GM12864 (cell line): ENCODE measurements around the gene PDE4D.

Source experiments
- DNase-seq: peaks from one replicate; pipeline ENCODE4 v3.0.0-alpha.2; 2011; ENCODE audit warnings: low read depth
- H3K4me3 ChIP-seq: 2 replicates; pipeline ENCODE4 v1.5.1; 2011; ENCODE audit warnings: mild to moderate bottlenecking, low read depth, low read length, control low read depth
- TF ChIP-seq, protein P1 (sequence below): IDR thresholded peaks from 2 replicates; pipeline ENCODE4 v1.5.1; 2011; ENCODE audit warnings: low read depth, mild to moderate bottlenecking, moderate library complexity, low read length, control low read depth, inconsistent platforms; ENCODE audit errors: missing control alignments

The PDE4D gene

DNA sequence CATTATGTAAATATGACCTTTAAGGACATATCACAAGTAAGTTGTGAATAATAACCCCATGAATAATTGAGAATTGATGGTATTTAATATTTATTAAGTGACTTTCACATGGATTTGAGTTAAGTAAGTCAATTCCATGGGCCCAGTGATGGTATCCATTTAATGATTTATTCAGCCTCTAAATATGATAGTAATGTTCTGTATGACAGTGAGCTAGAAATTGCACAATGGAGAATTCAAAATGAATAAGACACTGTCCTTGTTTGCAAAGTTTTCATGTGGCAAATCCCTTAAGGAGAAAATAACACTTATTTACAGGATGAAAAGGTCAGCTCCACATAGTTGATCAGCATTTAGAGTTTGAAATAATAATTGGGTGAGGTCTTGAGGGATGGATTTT, 160.7 kb downstream of the PDE4D start:
- TF ChIP-seq, protein P1, sequence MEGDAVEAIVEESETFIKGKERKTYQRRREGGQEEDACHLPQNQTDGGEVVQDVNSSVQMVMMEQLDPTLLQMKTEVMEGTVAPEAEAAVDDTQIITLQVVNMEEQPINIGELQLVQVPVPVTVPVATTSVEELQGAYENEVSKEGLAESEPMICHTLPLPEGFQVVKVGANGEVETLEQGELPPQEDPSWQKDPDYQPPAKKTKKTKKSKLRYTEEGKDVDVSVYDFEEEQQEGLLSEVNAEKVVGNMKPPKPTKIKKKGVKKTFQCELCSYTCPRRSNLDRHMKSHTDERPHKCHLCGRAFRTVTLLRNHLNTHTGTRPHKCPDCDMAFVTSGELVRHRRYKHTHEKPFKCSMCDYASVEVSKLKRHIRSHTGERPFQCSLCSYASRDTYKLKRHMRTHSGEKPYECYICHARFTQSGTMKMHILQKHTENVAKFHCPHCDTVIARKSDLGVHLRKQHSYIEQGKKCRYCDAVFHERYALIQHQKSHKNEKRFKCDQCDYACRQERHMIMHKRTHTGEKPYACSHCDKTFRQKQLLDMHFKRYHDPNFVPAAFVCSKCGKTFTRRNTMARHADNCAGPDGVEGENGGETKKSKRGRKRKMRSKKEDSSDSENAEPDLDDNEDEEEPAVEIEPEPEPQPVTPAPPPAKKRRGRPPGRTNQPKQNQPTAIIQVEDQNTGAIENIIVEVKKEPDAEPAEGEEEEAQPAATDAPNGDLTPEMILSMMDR = no peak
- no peak overlapping the region for H3K4me3 ChIP-seq
- no peak for DNase-seq

DNA sequence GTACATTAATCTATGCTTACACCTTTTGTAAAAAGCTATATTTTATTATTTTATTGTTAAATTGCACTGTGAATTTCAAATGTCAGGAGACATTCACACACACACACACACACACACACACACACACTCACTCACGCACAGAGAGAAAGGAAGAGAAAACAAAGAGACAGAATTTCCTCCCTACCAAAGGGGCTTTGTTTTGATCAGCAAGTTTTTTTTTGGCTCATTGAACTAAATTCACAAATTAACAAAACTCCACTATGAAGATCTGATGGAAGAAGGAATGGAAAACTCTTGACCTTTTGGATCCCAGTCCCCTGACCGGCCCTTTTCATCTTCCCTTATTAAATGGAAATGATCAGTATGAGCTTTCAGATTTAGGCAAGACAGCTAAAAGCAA, 161.2 kb downstream of the PDE4D start:
- TF ChIP-seq, protein P1 = no peak
- no peak overlapping the region for H3K4me3 ChIP-seq
- DNase-seq = no peak

DNA sequence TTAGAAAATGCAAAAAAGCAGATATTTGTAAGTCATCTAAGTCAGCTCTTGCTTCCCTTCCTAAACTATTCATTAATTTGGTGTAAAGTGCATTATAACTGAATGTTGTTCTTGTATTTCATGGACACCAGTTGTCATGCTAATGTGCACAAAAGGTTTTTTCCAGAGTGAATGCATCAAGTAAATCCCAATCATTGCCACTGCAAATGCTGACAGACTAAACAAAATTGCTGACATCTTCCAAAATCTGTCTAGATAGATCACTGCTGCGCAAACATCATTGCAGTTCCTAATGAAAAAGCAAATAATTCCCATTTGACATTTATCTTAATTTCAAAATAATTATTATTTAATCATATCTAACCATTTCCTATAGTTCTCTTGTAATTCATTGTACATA, 161.7 kb downstream of the PDE4D start:
- TF ChIP-seq, protein P1 = no peak

DNA sequence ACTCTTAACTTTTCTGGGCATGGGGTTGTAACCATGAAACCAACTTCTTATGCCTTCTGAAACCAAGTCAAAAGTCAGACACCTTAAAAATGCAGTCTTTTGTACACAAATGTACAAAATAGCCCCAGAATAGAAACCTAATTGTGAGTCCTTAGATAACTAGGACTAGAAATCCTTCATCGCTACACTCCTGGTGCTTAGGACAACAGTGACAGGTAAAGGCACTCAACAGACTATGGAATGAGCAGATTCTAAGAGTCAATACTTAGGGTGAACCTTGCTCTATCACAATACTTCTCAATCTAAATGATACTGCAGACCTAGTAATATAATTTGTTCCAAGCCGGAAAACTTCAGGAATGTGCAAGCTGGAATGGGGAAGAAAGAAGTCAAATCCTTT, 163.7 kb downstream of the PDE4D start:
- DNase-seq = no peak
- H3K4me3 ChIP-seq = no peak overlapping the region
- TF ChIP-seq, protein P1 = no peak

More for the DNA sequence above, 161.7 kb downstream of the PDE4D start:
- no peak for DNase-seq
- H3K4me3 ChIP-seq = no peak overlapping the region

DNA sequence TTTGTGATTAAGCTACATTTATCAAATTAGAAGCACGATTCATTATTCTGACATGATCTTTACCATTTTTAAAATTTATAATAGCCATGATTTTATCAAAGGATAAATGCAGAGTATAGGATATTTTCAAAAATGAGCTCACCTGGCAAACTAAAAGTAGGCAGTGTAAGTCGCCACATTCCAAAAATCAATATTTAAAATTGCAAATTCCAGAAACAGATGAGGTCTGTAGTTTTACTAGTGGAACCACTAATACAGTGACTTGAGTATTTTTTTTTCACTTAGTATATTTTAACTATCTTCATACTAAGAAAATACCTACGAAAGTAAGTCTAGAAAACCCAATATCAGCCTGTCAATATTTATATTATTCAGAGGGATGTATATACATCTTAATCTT, 164.2 kb downstream of the PDE4D start:
- TF ChIP-seq, protein P1 = no peak
- no peak for DNase-seq
- H3K4me3 ChIP-seq = no peak overlapping the region

DNA sequence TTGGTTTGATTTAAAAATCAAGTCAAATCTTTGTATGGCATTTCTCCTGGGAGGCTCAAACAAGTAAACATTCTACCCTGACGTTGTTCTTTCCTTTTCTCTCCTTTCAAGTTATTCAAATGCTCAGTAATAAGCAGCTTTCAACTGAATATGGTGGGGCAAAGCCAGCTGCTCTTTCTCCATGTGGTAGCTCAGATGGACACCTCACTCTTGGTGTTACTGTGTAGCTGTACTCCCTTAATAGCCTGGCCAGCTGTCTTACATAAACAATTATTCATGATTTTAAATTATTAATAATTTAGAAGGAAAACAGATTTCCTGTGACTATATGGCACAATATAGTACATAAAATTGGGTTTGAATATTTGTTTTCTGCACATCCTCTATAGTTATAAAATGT, 165.2 kb downstream of the PDE4D start:
- H3K4me3 ChIP-seq = no peak overlapping the region
- no peak for DNase-seq
- TF ChIP-seq, protein P1 = no peak

DNA sequence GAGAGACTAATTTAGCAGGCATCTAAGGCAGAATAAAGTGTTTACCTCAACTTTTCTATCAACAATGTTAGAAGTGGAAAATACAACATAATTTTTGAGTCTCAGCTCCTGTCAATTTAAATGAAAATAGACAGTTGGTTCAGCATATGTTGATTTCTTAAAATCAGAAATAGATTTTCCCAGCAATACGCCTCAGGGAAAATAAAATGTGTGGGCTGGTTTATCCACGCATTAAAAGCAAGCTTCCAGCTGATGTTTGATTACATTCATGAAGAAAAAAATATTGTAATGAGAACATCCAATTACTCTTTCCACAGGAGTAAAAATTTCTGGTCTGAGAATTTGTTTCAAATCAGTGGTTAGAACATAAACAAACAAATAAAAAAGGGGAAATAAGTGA, 166.3 kb downstream of the PDE4D start:
- DNase-seq = no peak
- H3K4me3 ChIP-seq = no peak overlapping the region
- TF ChIP-seq, protein P1 = no peak
